ENCODE results near the gene ETV1.

DNA sequence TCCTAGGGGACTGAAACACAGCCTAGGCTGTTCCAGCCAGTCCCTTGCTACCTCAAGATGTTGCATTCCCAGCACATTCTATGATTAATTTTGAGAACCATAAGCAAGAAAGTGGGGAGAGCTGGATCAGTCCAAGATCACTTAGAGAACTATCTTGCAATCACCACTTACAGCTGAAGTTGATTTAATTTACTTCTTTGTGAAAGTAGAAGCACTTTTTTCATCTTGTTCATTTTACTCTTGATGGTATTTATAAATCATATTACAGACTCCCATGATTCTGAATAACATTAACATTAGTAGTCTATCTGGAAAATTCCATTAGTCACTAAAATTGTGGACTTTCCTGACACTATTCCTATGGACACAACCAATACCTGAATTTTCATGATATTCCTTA is 118.5 kb downstream of the ETV1 start:
- TF ChIP-seq POLR2A (IDR thresholded peaks at IDR 0.05; ENCODE audit: borderline replicate concordance, extremely low read depth, insufficient read depth, insufficient read length) (no peak), CTCF (IDR thresholded peaks at IDR 0.05 in 2 of 3, conservative IDR thresholded peaks at IDR 0.05 in 1 of 3; ENCODE audit: borderline replicate concordance in 1 of 3, insufficient read depth in 1 of 3, low read depth in 2 of 3, low read length in 2 of 3) (no peak), EZH2phosphoT487 (IDR thresholded peaks at IDR 0.05; ENCODE audit: borderline replicate concordance) (no peak), TCF7L2 (IDR thresholded peaks at IDR 0.05; ENCODE audit: borderline replicate concordance, extremely low read depth, insufficient read depth, insufficient read length) (no peak), ZFX (IDR thresholded peaks at IDR 0.05) (no peak)
- TF ChIP-seq, protein P1, sequence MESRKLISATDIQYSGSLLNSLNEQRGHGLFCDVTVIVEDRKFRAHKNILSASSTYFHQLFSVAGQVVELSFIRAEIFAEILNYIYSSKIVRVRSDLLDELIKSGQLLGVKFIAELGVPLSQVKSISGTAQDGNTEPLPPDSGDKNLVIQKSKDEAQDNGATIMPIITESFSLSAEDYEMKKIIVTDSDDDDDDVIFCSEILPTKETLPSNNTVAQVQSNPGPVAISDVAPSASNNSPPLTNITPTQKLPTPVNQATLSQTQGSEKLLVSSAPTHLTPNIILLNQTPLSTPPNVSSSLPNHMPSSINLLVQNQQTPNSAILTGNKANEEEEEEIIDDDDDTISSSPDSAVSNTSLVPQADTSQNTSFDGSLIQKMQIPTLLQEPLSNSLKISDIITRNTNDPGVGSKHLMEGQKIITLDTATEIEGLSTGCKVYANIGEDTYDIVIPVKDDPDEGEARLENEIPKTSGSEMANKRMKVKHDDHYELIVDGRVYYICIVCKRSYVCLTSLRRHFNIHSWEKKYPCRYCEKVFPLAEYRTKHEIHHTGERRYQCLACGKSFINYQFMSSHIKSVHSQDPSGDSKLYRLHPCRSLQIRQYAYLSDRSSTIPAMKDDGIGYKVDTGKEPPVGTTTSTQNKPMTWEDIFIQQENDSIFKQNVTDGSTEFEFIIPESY (IDR thresholded peaks at IDR 0.05; ENCODE audit: extremely low read depth, insufficient replicate concordance, low read length): no peak
- TF ChIP-seq, protein P2, sequence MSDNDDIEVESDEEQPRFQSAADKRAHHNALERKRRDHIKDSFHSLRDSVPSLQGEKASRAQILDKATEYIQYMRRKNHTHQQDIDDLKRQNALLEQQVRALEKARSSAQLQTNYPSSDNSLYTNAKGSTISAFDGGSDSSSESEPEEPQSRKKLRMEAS (IDR thresholded peaks at IDR 0.05): no peak
- TF ChIP-seq, protein P3, sequence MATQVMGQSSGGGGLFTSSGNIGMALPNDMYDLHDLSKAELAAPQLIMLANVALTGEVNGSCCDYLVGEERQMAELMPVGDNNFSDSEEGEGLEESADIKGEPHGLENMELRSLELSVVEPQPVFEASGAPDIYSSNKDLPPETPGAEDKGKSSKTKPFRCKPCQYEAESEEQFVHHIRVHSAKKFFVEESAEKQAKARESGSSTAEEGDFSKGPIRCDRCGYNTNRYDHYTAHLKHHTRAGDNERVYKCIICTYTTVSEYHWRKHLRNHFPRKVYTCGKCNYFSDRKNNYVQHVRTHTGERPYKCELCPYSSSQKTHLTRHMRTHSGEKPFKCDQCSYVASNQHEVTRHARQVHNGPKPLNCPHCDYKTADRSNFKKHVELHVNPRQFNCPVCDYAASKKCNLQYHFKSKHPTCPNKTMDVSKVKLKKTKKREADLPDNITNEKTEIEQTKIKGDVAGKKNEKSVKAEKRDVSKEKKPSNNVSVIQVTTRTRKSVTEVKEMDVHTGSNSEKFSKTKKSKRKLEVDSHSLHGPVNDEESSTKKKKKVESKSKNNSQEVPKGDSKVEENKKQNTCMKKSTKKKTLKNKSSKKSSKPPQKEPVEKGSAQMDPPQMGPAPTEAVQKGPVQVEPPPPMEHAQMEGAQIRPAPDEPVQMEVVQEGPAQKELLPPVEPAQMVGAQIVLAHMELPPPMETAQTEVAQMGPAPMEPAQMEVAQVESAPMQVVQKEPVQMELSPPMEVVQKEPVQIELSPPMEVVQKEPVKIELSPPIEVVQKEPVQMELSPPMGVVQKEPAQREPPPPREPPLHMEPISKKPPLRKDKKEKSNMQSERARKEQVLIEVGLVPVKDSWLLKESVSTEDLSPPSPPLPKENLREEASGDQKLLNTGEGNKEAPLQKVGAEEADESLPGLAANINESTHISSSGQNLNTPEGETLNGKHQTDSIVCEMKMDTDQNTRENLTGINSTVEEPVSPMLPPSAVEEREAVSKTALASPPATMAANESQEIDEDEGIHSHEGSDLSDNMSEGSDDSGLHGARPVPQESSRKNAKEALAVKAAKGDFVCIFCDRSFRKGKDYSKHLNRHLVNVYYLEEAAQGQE (IDR thresholded peaks at IDR 0.05; ENCODE audit: low read depth): no peak
